ENCODE measurements around the gene DIAPH3.

- TF ChIP-seq ZNF623 (tag by site-specific recombination; IDR thresholded peaks at IDR 0.05) (no peak), ZNF157 (tag by site-specific recombination; IDR thresholded peaks at IDR 0.05) (no peak), REST (tag by site-specific recombination; IDR thresholded peaks at IDR 0.05) (no peak), ZBTB17 (tag by site-specific recombination; IDR thresholded peaks at IDR 0.05) (no peak), ZNF274 (IDR thresholded peaks at IDR 0.05; ENCODE audit: low read length) (no peak), ZNF274 (tag by site-specific recombination; IDR thresholded peaks at IDR 0.05; ENCODE audit: borderline replicate concordance) (no peak), ZNF449 (tag by site-specific recombination; IDR thresholded peaks at IDR 0.05) (no peak), ZBTB49 (tag by site-specific recombination; IDR thresholded peaks at IDR 0.05; ENCODE audit: low read depth) (no peak), ZNF513 (tag by site-specific recombination; IDR thresholded peaks at IDR 0.05) (no peak), ZNF701 (tag by site-specific recombination; IDR thresholded peaks at IDR 0.05) (no peak), ZNF211 (tag by site-specific recombination; IDR thresholded peaks at IDR 0.05; ENCODE audit: low read depth) (no peak), ZSCAN5A (tag by site-specific recombination; IDR thresholded peaks at IDR 0.05) (no peak)
- TF ChIP-seq, protein P1, sequence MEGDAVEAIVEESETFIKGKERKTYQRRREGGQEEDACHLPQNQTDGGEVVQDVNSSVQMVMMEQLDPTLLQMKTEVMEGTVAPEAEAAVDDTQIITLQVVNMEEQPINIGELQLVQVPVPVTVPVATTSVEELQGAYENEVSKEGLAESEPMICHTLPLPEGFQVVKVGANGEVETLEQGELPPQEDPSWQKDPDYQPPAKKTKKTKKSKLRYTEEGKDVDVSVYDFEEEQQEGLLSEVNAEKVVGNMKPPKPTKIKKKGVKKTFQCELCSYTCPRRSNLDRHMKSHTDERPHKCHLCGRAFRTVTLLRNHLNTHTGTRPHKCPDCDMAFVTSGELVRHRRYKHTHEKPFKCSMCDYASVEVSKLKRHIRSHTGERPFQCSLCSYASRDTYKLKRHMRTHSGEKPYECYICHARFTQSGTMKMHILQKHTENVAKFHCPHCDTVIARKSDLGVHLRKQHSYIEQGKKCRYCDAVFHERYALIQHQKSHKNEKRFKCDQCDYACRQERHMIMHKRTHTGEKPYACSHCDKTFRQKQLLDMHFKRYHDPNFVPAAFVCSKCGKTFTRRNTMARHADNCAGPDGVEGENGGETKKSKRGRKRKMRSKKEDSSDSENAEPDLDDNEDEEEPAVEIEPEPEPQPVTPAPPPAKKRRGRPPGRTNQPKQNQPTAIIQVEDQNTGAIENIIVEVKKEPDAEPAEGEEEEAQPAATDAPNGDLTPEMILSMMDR (tag by site-specific recombination; IDR thresholded peaks at IDR 0.05), result no peak
- TF ChIP-seq, protein P2, sequence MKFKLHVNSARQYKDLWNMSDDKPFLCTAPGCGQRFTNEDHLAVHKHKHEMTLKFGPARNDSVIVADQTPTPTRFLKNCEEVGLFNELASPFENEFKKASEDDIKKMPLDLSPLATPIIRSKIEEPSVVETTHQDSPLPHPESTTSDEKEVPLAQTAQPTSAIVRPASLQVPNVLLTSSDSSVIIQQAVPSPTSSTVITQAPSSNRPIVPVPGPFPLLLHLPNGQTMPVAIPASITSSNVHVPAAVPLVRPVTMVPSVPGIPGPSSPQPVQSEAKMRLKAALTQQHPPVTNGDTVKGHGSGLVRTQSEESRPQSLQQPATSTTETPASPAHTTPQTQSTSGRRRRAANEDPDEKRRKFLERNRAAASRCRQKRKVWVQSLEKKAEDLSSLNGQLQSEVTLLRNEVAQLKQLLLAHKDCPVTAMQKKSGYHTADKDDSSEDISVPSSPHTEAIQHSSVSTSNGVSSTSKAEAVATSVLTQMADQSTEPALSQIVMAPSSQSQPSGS (tag by site-specific recombination; IDR thresholded peaks at IDR 0.05; ENCODE audit: low read depth), result no peak
Observed at GRCh38 chr13:59728896-59729545, 434.7 kb downstream of the DIAPH3 start.
